B cell (primary cell): ENCODE results near the gene PROC. TPM values are rescaled to one million over a fixed set of nuclear protein-coding genes. Genes with fewer than 3 reads are reported as not detected.

Experiments
- ATAC-seq: fragments of 200-7000 bp; cut with Tn5 transposase; one replicate; pipeline ENCODE4 v1.10.0; 2021; ENCODE audit warnings: low read depth, mild to moderate bottlenecking, moderate number of reproducible peaks, moderate library complexity
- CTCF ChIA-PET: fragments of 350-600 bp; sonication (Branson Sonifier 250); formaldehyde crosslinking; loops from one replicate; lab custom pipeline; 2021; ENCODE audit warnings: antibody characterized with exemption, inconsistent platforms; lab: Charles Lee
- POLR2A ChIA-PET: fragments of 350-600 bp; sonication (Branson Sonifier 250); formaldehyde crosslinking; loops from one replicate; lab custom pipeline; 2021; ENCODE audit warnings: antibody characterized with exemption; lab: Charles Lee
- DNase-seq: peaks from one replicate; pipeline ENCODE4 v3.0.0; 2013
- H2AFZ ChIP-seq: 2 replicates; pipeline ENCODE4 v1.6.1; 2012; ENCODE audit warnings: mild to moderate bottlenecking, low read depth, low read length; ENCODE audit not compliant: insufficient read depth, poor library complexity, severe bottlenecking
- H3K27ac ChIP-seq, 2 donors: 1 replicate in 1 of 2; 2 replicates in 1 of 2; pipeline ENCODE4 v1.5.1; 2012 to 2013; ENCODE audit warnings: low read length in 2 of 2, mild to moderate bottlenecking in 2 of 2, moderate library complexity in 1 of 2
- H3K27me3 ChIP-seq, 4 experiments: fragments of 200-600 bp in 1 of 4; sonication (generic) in 1 of 4; replicated peaks in 1 of 4; 1 replicate in 2 of 4; 2 replicates in 2 of 4; pipeline versions ENCODE4 v1.6.1 to v1.7.0; 2013 to 2016; ENCODE audit warnings: low read length in 3 of 4, mild to moderate bottlenecking in 2 of 4, mixed read lengths in 1 of 4, moderate library complexity in 1 of 4; ENCODE audit not compliant: insufficient read depth in 4 of 4, control insufficient read depth in 3 of 4; ENCODE audit errors: control extremely low read depth in 1 of 4
- H3K36me3 ChIP-seq, 2 experiments: replicated peaks in 1 of 2; 1 replicate in 1 of 2; 2 replicates in 1 of 2; pipeline versions ENCODE4 v1.6.1 to v1.7.1; 2013; ENCODE audit warnings: low read length in 1 of 2; ENCODE audit not compliant: insufficient read depth in 2 of 2, control insufficient read depth in 1 of 2; ENCODE audit errors: control extremely low read depth in 1 of 2, extremely low read depth in 1 of 2
- H3K4me1 ChIP-seq, 2 donors: fragments of 200-600 bp in 1 of 2; sonication (generic) in 1 of 2; 1 replicate in 1 of 2; 2 replicates in 1 of 2; pipeline versions ENCODE4 v1.5.1 to v1.6.1; 2013 to 2017; ENCODE audit warnings: low read length in 2 of 2; ENCODE audit not compliant: control insufficient read depth in 2 of 2, insufficient read depth in 2 of 2
- H3K4me2 ChIP-seq: replicated peaks from 2 replicates; pipeline ENCODE3; 2012; ENCODE audit warnings: mild to moderate bottlenecking, low read depth, low read length; ENCODE audit not compliant: poor library complexity, severe bottlenecking
- H3K4me3 ChIP-seq, 5 experiments: fragments of 200-600 bp in 1 of 5; sonication (generic) in 1 of 5; 1 replicate in 3 of 5; 2 replicates in 2 of 5; pipeline versions ENCODE4 v1.5.1 to v1.7.0; 2011 to 2016; ENCODE audit warnings: low read length in 4 of 5, mild to moderate bottlenecking in 4 of 5, low read depth in 2 of 5, control low read depth in 1 of 5, moderate library complexity in 1 of 5; ENCODE audit not compliant: insufficient read depth in 1 of 5; ENCODE audit errors: control extremely low read depth in 1 of 5, extremely low read depth in 1 of 5
- H3K79me2 ChIP-seq: fragments of 200-600 bp; sonication (generic); one replicate; pipeline ENCODE4 v1.6.0; 2016; ENCODE audit warnings: low read length; ENCODE audit not compliant: control insufficient read depth, insufficient read depth
- H3K9ac ChIP-seq: fragments of 200-600 bp; sonication (generic); 2 replicates; pipeline ENCODE4 v1.6.1; 2017; ENCODE audit warnings: mild to moderate bottlenecking, low read length, moderate library complexity
- H3K9me3 ChIP-seq, 3 donors: one replicate each; pipeline versions ENCODE4 v1.6.1 to v1.7.1; 2013; ENCODE audit warnings: low read length in 2 of 3; ENCODE audit not compliant: control insufficient read depth in 2 of 3, insufficient read depth in 1 of 3; ENCODE audit errors: control extremely low read depth in 1 of 3
- H4K20me1 ChIP-seq: 2 replicates; pipeline ENCODE4 v1.6.0; 2012; ENCODE audit warnings: mild to moderate bottlenecking, low read length; ENCODE audit not compliant: insufficient read depth, control insufficient read depth, poor library complexity, severe bottlenecking
- H3K27ac Mint-ChIP-seq: one replicate; pipeline ENCODE4 v1.8.0; 2021; ENCODE audit warnings: mixed read lengths
- H3K27me3 Mint-ChIP-seq: one replicate; pipeline ENCODE4 v1.8.0; 2021; ENCODE audit warnings: mixed read lengths
- H3K4me1 Mint-ChIP-seq: one replicate; pipeline ENCODE4 v1.8.0; 2021; ENCODE audit warnings: mixed read lengths
- H3K4me3 Mint-ChIP-seq: one replicate; pipeline ENCODE4 v1.8.0; 2021; ENCODE audit warnings: mixed read lengths
- H3K9me3 Mint-ChIP-seq: one replicate; pipeline ENCODE4 v1.8.0; 2022; ENCODE audit warnings: mixed read lengths; ENCODE audit not compliant: insufficient read depth
- EZH2 ChIP-seq: IDR thresholded peaks from 2 replicates; pipeline ENCODE4 v1.6.1; 2012; ENCODE audit warnings: borderline replicate concordance, low read depth, mild to moderate bottlenecking, moderate library complexity, low read length; ENCODE audit not compliant: insufficient read depth, poor library complexity, severe bottlenecking
- WGBS: methylation state at CpG from one replicate; pipeline ENCODE4 v1.1.5; 2013; ENCODE audit warnings: missing lambda C conversion rate; ENCODE audit not compliant: insufficient coverage; 5-methylcytosine and 5-hydroxymethylcytosine counted together
- intact Hi-C: fragments of 100-400 bp; cut with micrococcal nuclease; formaldehyde crosslinking; loops from one replicate; pipeline ENCODE4 v1.10.0; 2022
- polyA plus RNA-seq: library from polyadenylated mRNA; depleted of rRNA; stranded (reverse); fragments of >200 nt; gene quantifications from 2 replicates; pipeline ENCODE4 v1.2.3, GENCODE V29; 2012
- total RNA-seq, 2 donors: library from RNA; stranded (reverse); fragments of 120-200 nt in 1 of 2; gene quantifications; 1 replicate in 1 of 2; 2 replicates in 1 of 2; pipeline versions ENCODE4 v1.2.3 to v1.2.4, GENCODE V29; 2013 to 2022
- TF ChIP-seq, protein P1 (sequence below): fragments of 200-600 bp; IDR thresholded peaks from one replicate; pipeline ENCODE4 v1.8.0; 2022; ENCODE audit warnings: antibody characterized with exemption, mild to moderate bottlenecking

Gene PROC
- total and polyA plus RNA-seq, 2 donors (not counting 1 experiment from before 2014, with no cell fraction given): 0.40 TPM; not detected in 1

DNA sequence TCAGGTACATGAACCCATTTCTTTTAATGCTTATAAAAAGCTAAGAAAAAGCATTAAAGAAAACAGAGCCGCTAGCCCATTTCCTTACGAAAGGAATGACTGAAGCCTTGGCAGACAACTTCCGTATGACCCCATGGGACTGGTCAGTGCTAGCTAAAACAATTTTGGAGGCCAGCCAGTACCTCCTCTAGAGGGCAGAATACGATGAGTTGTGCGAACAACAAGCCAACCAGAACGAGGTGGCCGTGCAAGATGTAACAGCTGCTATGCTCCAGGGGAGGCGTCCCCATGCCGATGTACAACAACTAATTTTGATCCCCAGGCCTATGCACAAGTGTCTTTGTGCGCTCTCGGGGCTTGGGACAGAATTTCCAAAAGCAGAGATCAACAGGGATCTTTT is 47.2 kb upstream of the PROC start:
- TF ChIP-seq, protein P1, sequence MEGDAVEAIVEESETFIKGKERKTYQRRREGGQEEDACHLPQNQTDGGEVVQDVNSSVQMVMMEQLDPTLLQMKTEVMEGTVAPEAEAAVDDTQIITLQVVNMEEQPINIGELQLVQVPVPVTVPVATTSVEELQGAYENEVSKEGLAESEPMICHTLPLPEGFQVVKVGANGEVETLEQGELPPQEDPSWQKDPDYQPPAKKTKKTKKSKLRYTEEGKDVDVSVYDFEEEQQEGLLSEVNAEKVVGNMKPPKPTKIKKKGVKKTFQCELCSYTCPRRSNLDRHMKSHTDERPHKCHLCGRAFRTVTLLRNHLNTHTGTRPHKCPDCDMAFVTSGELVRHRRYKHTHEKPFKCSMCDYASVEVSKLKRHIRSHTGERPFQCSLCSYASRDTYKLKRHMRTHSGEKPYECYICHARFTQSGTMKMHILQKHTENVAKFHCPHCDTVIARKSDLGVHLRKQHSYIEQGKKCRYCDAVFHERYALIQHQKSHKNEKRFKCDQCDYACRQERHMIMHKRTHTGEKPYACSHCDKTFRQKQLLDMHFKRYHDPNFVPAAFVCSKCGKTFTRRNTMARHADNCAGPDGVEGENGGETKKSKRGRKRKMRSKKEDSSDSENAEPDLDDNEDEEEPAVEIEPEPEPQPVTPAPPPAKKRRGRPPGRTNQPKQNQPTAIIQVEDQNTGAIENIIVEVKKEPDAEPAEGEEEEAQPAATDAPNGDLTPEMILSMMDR: no peak
- TF ChIP-seq EZH2: no peak
- peaks cover 99% of the 10 kb centered on the region for H3K79me2 ChIP-seq
- no peaks in the 10 kb centered on the region for H3K36me3 ChIP-seq
- ChIA-PET CTCF (interaction anchor here (0.9 kb wide), 1 partner anchor 11 kb away, joined by 3 read pairs; no protein-coding TSS in a partner anchor), POLR2A (no interaction called here)
- H3K9ac ChIP-seq: no peak overlapping the region
- no peak for ATAC-seq
- 98% methylated on average over 11 of the region's 11 CpGs for WGBS
- H2AFZ ChIP-seq: no peak overlapping the region
- no peak for DNase-seq
- peaks cover 43% of the 10 kb centered on the region for H3K4me1 Mint-ChIP-seq
- no peaks in the 10 kb centered on the region for H3K27me3 ChIP-seq
- H3K4me2 ChIP-seq: no peak overlapping the region
- peaks cover 6 to 37% (median 29%) of the 10 kb centered on the region in 3 donors for H3K9me3 ChIP-seq
- no peak overlapping the region for H3K4me3 Mint-ChIP-seq
- intact Hi-C loops: no loop called here
- H3K27ac ChIP-seq: no peak overlapping the region
- H4K20me1 ChIP-seq: peaks cover 72% of the 10 kb centered on the region
- no peaks in the 10 kb centered on the region for H3K27me3 Mint-ChIP-seq
- H3K4me3 ChIP-seq: no peak overlapping the region
- H3K27ac Mint-ChIP-seq: no peak overlapping the region
- H3K4me1 ChIP-seq: peaks cover under 1 to 5% of the 10 kb centered on the region in 2 donors
- peaks cover 15% of the 10 kb centered on the region for H3K9me3 Mint-ChIP-seq

DNA sequence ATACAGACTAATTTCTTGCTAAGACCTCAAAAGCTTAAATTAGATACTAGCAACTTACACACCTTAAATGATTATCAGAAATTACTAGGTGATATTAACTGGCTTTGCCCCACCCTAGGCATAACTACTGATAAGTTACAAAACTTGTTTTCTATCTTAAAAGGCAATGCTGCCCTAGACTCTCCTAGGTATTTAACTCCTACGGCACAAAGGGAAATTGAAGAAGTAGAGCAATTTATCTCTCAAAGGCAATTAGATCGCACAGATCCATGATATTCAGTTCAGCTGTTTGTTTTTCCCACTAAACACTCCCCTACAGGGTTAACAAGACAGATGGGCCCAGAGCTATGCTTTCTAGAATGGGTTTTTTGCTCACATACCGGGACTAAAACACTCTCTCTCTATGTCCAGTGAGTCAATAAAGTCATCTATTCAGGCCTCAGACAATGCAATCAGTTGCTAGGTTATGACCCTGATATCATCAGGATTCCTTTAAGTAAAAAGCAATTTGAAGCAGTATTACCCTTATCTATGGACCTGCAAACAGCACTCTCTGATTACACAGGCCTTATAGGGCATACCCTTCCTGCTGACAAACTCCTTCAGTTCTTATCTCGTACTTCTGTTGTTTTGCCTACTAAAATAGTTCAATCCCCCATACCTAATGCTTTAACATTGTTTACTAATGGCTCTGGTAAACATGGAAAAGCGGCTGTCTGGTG is 44.7 kb upstream of the PROC start:
- no peak for DNase-seq
- H3K27me3 ChIP-seq: no peaks in the 10 kb centered on the region
- no peak overlapping the region for H3K4me3 ChIP-seq
- Mint-ChIP-seq H3K27ac (no peak overlapping the region), H3K4me3 (no peak overlapping the region), H3K9me3 (peaks cover 17% of the 10 kb centered on the region), H3K4me1 (peaks cover 37% of the 10 kb centered on the region), H3K27me3 (no peaks in the 10 kb centered on the region)
- peaks cover 98% of the 10 kb centered on the region for H3K79me2 ChIP-seq
- WGBS: 100% methylated on average over 2 of the region's 5 CpGs
- ChIA-PET CTCF (interaction anchor here (1.6 kb wide), 1 partner anchor 16 kb away, joined by 5 read pairs; no protein-coding TSS in a partner anchor), POLR2A (no interaction called here)
- H3K36me3 ChIP-seq: peaks cover 0 to 4% of the 10 kb centered on the region in 2 experiments
- no peak overlapping the region for H3K4me2 ChIP-seq
- H4K20me1 ChIP-seq: peaks cover 76% of the 10 kb centered on the region
- no peak overlapping the region for H3K27ac ChIP-seq
- no peak overlapping the region for H3K9ac ChIP-seq
- intact Hi-C loops: no loop called here
- no peak for TF ChIP-seq EZH2
- TF ChIP-seq, protein P1: no peak
- H3K9me3 ChIP-seq: peaks cover 6 to 46% (median 34%) of the 10 kb centered on the region in 3 donors
- peaks cover 0 to 7% of the 10 kb centered on the region in 2 donors for H3K4me1 ChIP-seq
- H2AFZ ChIP-seq: no peak overlapping the region
- no peak for ATAC-seq
